Choroid plexus epithelial cell (primary cell): ENCODE measurements around the gene ANHX.

Experiments used
- DNase-seq: peaks from one replicate; pipeline ENCODE4 v3.0.0-alpha.2; 2010; ENCODE audit warnings: low read depth
- H3K4me3 ChIP-seq: 2 replicates; pipeline ENCODE4 v1.5.1; 2011; ENCODE audit warnings: low read depth, mild to moderate bottlenecking, control low read depth, low read length, moderate library complexity
- CTCF ChIP-seq: conservative IDR thresholded peaks from 2 replicates; pipeline ENCODE4 v1.5.1; 2011; ENCODE audit warnings: low read depth, mild to moderate bottlenecking, control low read depth, inconsistent platforms, low read length, moderate library complexity

ANHX gene

GRCh38 chr12:133203344-133204263 is 32.1 kb downstream of the ANHX start:
- TF ChIP-seq CTCF = no peak
- peak; percentile 42 for DNase-seq
- no peak overlapping the region for H3K4me3 ChIP-seq

- TF ChIP-seq CTCF = no peak
- DNase-seq = peak; percentile 21
Measured at GRCh38 chr12:133202493-133203343, 33.0 kb downstream of the ANHX start.

GRCh38 chr12:133201888-133202287 is 33.8 kb downstream of the ANHX start:
- no peak for DNase-seq
- no peak for TF ChIP-seq CTCF
- H3K4me3 ChIP-seq = no peak overlapping the region

More at GRCh38 chr12:133202493-133203343, 33.0 kb downstream of the ANHX start:
- no peak overlapping the region for H3K4me3 ChIP-seq

- no peak for TF ChIP-seq CTCF
- no peak overlapping the region for H3K4me3 ChIP-seq
- no peak for DNase-seq
Measured at GRCh38 chr12:133192847-133193246, 42.8 kb downstream of the ANHX start.

GRCh38 chr12:133190176-133190575 is 45.5 kb downstream of the ANHX start:
- H3K4me3 ChIP-seq = no peak overlapping the region
- TF ChIP-seq CTCF = no peak
- no peak for DNase-seq

- peak within 1 kb of the TSS; percentile 96 for H3K4me3 ChIP-seq
- TF ChIP-seq CTCF = peak; percentile 83
- DNase-seq = peak; percentile 96
Measured at GRCh38 chr12:133181238-133181959, 54.3 kb downstream of the ANHX start, which contains the start of gene ZNF268. ZNF268 (plus strand) TSS chr12:133181495; CDS start chr12:133181998, 503 bp downstream.
